DMS114 treated with DMSO at 0.1 percent for 48 hours (cell line): ENCODE results near the gene AK3.
"Not testable (repeated sequence)": the region's sequence is repeated elsewhere in the genome, so short reads cannot be mapped to it uniquely, and the experiment has no call there.

ENCODE experiments used
- DNase-seq: peaks from one replicate; lab custom pipeline; 2025; ENCODE audit not compliant: unreplicated experiment; lab: John Stamatoyannopoulos, UW

Gene AK3

GRCh38 chr9:4669890-4670289 lies 71.1 kb downstream of the AK3 start:
- no peak for DNase-seq

- DNase-seq: no peak
Observed at GRCh38 chr9:4668604-4669003, 72.4 kb downstream of the AK3 start.

- DNase-seq: no peak
Observed at GRCh38 chr9:4667681-4668080, 73.3 kb downstream of the AK3 start.

GRCh38 chr9:4666042-4666699 lies 74.8 kb downstream of the AK3 start, which contains the start of gene SPATA6L:
Gene SPATA6L, minus strand, starts transcription at chr9:4666480. Its CDS starts 230 bp downstream, at chr9:4666250.
- no peak for DNase-seq

- no peak for DNase-seq
Observed at GRCh38 chr9:4665357-4665756, 75.6 kb downstream of the AK3 start.

GRCh38 chr9:4663956-4664355 lies 77.0 kb downstream of the AK3 start:
- DNase-seq: no peak

- no peak for DNase-seq
Observed at GRCh38 chr9:4662989-4663792, 77.8 kb downstream of the AK3 start.

GRCh38 chr9:4662108-4662988 lies 78.7 kb downstream of the AK3 start, which contains the start of gene PLPP6:
Gene PLPP6, plus strand, starts transcription at chr9:4662294. Its CDS starts 82 bp downstream, at chr9:4662376.
- DNase-seq: peak; percentile 66

- no peak for DNase-seq
Observed at GRCh38 chr9:4661611-4662010, 79.4 kb downstream of the AK3 start.

- no peak for DNase-seq
Observed at GRCh38 chr9:4661165-4661564, 79.8 kb downstream of the AK3 start.

GRCh38 chr9:4660665-4661064 lies 80.3 kb downstream of the AK3 start:
- not testable (repeated sequence) for DNase-seq
